Muscle of leg (tissue), 11 donors: Measurements from ENCODE around the gene YBEY. TPM values are rescaled to one million over a fixed set of nuclear protein-coding genes. Genes with fewer than 3 reads are reported as not detected.

Source experiments
- DNase-seq: peaks from one replicate; pipeline ENCODE4 v3.0.0; 2013
- H3K27ac ChIP-seq: one replicate; pipeline ENCODE4 v1.5.1; 2013; ENCODE audit warnings: mild to moderate bottlenecking, low read length, control low read depth
- H3K27me3 ChIP-seq: one replicate; pipeline ENCODE4 v1.6.1; 2013; ENCODE audit warnings: low read length; ENCODE audit not compliant: control insufficient read depth, insufficient read depth
- H3K36me3 ChIP-seq: one replicate; pipeline ENCODE4 v1.6.1; 2013; ENCODE audit warnings: low read length; ENCODE audit not compliant: control insufficient read depth, insufficient read depth
- H3K4me1 ChIP-seq: one replicate; pipeline ENCODE4 v1.6.1; 2013; ENCODE audit warnings: low read length; ENCODE audit not compliant: control insufficient read depth, insufficient read depth
- H3K4me3 ChIP-seq: one replicate; pipeline ENCODE4 v1.5.1; 2013; ENCODE audit warnings: low read length, control low read depth
- H3K9me3 ChIP-seq: replicated peaks from 2 replicates; pipeline ENCODE4 v1.6.1; 2013; ENCODE audit warnings: low read depth, low read length; ENCODE audit not compliant: control insufficient read depth
- WGBS: methylation state at CpG from one replicate; pipeline ENCODE4 v1.1.5; 2013; ENCODE audit warnings: missing lambda C conversion rate; ENCODE audit not compliant: insufficient coverage; 5-methylcytosine and 5-hydroxymethylcytosine counted together
- polyA plus RNA-seq, 8 donors: library from polyadenylated mRNA; unstranded; fragments of 120-200 nt; gene quantifications; one replicate each; pipeline versions ENCODE4 v1.2.1 to v1.2.3, GENCODE V29; 2013; ENCODE audit warnings: inconsistent platforms in 1 of 8, low replicate concordance in 1 of 8; ENCODE audit not compliant: insufficient read length in 8 of 8, insufficient read depth in 1 of 8
- total RNA-seq: library from RNA; stranded (reverse); fragments of 120-200 nt; gene quantifications from one replicate; pipeline ENCODE4 v1.2.4, GENCODE V29; 2013

Gene YBEY
- total and polyA plus RNA-seq, 9 donors: 13.0 to 26.7 (median 18.6) TPM

DNA sequence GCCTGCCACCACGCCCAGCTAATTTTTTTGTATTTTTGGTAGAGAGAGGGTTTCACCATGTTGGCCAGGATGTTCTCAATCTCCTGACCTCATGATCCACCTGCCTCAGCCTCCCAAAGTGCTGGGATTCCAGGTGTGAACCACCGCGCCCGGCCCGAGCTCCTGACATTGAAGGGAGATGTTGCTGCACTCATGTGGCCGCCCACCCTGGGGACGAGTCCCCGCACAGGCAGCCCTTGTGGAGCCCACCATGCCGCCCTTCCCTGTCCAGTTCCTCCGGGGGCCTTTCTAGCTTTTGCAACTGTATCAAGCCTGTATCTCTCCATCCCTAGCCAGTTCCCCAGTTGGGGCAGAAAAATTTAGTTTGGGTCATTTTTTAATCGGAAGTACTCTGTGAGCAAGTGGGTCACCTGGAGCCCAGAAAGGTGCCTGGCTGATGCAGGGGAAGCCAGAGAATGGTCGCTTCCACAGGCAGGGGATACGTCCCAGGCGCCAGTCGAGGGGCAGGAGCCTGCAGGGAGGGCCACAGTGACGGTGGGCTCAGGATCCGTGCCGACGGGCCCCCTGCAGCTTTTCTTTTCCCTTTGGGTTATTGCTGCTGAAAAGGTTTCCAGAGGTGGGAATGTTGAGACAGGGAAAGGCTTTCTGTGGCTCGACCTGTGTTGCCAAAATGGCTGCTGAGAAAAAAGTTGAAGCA, 58.2 kb downstream of the YBEY start:
- no peak overlapping the region for H3K4me3 ChIP-seq
- no peak overlapping the region for H3K27ac ChIP-seq
- H3K9me3 ChIP-seq: no peaks in the 10 kb centered on the region
- H3K27me3 ChIP-seq: no peaks in the 10 kb centered on the region
- no peaks in the 10 kb centered on the region for H3K4me1 ChIP-seq
- 92% methylated on average over 16 of the region's 20 CpGs for WGBS
- no peak for DNase-seq
- peaks cover 59% of the 10 kb centered on the region for H3K36me3 ChIP-seq

DNA sequence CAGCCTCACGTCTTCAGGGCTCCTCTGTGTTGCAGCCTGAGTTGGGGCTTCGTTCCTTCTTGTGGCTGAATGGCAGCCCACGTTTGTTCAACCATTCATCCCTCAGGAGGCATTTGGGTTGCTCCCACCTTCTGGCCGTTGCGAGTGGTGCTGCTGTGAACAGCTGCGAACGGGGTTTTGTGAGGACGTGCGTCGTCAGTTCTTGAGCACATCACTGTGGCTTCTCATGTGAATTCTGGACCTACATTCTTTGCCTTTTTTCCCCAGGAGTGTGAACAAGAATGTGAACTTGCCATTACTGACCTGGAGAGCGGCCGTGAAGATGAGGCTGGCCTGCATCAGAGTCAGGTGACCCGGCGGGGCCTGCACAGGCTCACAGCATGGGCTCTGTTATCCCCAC, 59.7 kb downstream of the YBEY start:
- WGBS: 88% methylated on average over 14 of the region's 14 CpGs
- Histone ChIP-seq H3K27ac (no peak overlapping the region), H3K4me1 (no peaks in the 10 kb centered on the region), H3K9me3 (no peaks in the 10 kb centered on the region), H3K27me3 (no peaks in the 10 kb centered on the region), H3K4me3 (no peak overlapping the region), H3K36me3 (peaks cover 66% of the 10 kb centered on the region)
- no peak for DNase-seq

DNA sequence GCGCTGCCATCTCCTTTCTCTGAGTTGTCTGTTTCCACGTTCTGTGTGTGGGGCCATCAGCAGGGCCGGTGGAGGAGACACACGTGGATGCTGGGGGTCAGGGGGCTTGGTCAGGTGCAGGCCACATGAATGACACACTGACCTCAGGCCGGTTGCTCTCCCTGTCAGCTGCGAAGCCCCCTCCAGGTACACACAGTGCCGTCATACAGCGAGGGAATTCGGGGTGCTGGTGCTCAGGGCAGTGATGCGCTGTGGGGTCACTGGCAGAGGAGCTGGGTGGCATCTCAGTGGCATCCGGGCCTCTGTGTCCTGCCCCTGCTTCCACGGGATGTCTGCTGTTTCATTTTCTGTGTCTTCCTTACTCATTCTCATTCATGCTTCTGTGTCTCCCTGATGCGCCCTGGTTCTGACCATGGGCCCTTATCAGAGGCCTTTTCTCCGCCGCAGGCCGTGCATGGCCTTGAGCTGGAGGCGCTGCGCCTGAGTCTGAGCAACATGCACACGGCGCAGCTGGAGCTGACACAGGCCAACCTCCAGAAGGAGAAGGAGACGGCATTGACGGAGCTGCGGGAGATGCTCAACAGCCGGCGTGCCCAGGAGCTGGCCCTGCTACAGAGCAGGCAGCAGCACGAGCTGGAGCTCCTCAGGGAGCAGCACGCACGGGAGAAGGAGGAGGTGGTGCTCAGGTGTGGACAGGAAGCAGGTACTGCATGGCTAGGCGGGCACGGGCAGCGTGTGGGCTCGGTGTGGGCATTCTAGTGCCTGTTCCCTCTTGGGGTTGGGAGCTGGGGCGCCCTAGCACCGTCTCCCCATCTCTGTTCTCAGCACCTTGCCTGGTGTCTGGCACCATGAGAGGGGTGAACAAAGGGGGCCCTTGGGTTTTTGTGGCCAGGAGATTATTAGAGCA, 60.4 kb downstream of the YBEY start:
- 95% methylated on average over 30 of the region's 34 CpGs for WGBS
- Histone ChIP-seq H3K27me3 (no peaks in the 10 kb centered on the region), H3K9me3 (no peaks in the 10 kb centered on the region), H3K27ac (no peak overlapping the region), H3K4me1 (no peaks in the 10 kb centered on the region), H3K4me3 (no peak overlapping the region), H3K36me3 (peaks cover 71% of the 10 kb centered on the region)
- no peak for DNase-seq

DNA sequence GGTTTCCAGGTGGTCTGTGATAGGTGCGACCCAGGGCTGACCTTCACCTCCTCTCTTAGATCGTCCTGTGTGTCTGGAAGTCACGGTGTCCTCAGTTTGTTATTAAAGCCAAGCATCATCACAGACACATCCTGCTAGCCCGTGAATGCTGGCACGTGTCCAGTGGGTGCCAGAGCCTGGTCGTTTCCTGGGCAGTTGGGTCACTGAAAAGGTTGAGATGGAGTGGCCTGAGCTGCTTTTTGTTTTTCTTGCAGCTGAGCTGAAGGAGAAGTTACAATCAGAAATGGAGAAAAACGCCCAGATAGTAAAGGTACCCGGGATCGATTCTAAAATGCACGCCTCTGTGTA, 61.0 kb downstream of the YBEY start:
- Histone ChIP-seq H3K4me1 (no peaks in the 10 kb centered on the region), H3K4me3 (no peak overlapping the region), H3K36me3 (peaks cover 75% of the 10 kb centered on the region), H3K27ac (no peak overlapping the region), H3K27me3 (no peaks in the 10 kb centered on the region), H3K9me3 (no peaks in the 10 kb centered on the region)
- DNase-seq: no peak
- 87% methylated on average over 4 of the region's 10 CpGs for WGBS

Other genes with a start within 250 kb of the YBEY start
- gene COL6A2, start 188.2 kb upstream of the YBEY start, total RNA-seq: 481 TPM
- gene COL6A2, start 188.2 kb upstream of the YBEY start, polyA plus RNA-seq: 1,000 to 10,000 TPM in 1 of 8 donors, 100 to 1,000 TPM in 7; 500 to 1,002 (median 705) TPM
- 0.66 TPM for gene FTCD, start 130.8 kb upstream of the YBEY start, total RNA-seq
- gene FTCD, start 130.8 kb upstream of the YBEY start, polyA plus RNA-seq: 1 to 10 TPM in 5 of 8 donors, under 1 TPM in 3; 0.47 to 3.4 (median 1.2) TPM
- 5.7 TPM for gene SPATC1L, start 101.9 kb upstream of the YBEY start, total RNA-seq
- gene SPATC1L, start 101.9 kb upstream of the YBEY start, polyA plus RNA-seq: 10 to 100 TPM in 5 of 8 donors, 1 to 10 TPM in 3; 6.6 to 17.2 (median 11.3) TPM
- 27.0 TPM for gene LSS, start 57.6 kb upstream of the YBEY start, total RNA-seq
- gene LSS, start 57.6 kb upstream of the YBEY start, polyA plus RNA-seq: 10 to 100 TPM; 27.8 to 47.4 (median 36.1) TPM
- gene MCM3AP, start 731 bp upstream of the YBEY start, total RNA-seq: 45.4 TPM
- 10 to 100 TPM; 50.5 to 71.2 (median 56.5) TPM for gene MCM3AP, start 731 bp upstream of the YBEY start, polyA plus RNA-seq
- gene C21orf58, start 37.5 kb downstream of the YBEY start, total RNA-seq: 4.0 TPM
- gene C21orf58, start 37.5 kb downstream of the YBEY start, polyA plus RNA-seq: 10 to 100 TPM in 3 of 8 donors, 1 to 10 TPM in 5; 4.9 to 11.9 (median 7.7) TPM
- 28.3 TPM for gene PCNT, start 37.8 kb downstream of the YBEY start, total RNA-seq
- 10 to 100 TPM; 44.1 to 57.7 (median 48.7) TPM for gene PCNT, start 37.8 kb downstream of the YBEY start, polyA plus RNA-seq
- gene DIP2A, start 172.5 kb downstream of the YBEY start, total RNA-seq: 17.5 TPM
- 10 to 100 TPM; 16.3 to 31.4 (median 23.4) TPM for gene DIP2A, start 172.5 kb downstream of the YBEY start, polyA plus RNA-seq